Endothelial cell of hepatic sinusoid (primary cell): ENCODE measurements around the gene DNAJC19.
"Not testable (repeated sequence)": the region's sequence is repeated elsewhere in the genome, so short reads cannot be mapped to it uniquely, and the experiment has no call there.

Source experiments
- in situ Hi-C: cut with HindIII; loops from 2 replicates; pipeline ENCODE4 v1.10.0; 2017; ENCODE audit warnings: low sequenced_read_pairs

The DNAJC19 gene

GRCh38 chr3:180989291-180990163 lies at the start of gene DNAJC19:
TSS of gene DNAJC19 (minus strand) at chr3:180989736. CDS start at chr3:180989602, 134 bp downstream.
- in situ Hi-C loops, result no loop called here

- in situ Hi-C loops, result no loop called here
These were observed 41.4 kb upstream of the DNAJC19 start for GRCh38 chr3:181030948-181031347.

DNA sequence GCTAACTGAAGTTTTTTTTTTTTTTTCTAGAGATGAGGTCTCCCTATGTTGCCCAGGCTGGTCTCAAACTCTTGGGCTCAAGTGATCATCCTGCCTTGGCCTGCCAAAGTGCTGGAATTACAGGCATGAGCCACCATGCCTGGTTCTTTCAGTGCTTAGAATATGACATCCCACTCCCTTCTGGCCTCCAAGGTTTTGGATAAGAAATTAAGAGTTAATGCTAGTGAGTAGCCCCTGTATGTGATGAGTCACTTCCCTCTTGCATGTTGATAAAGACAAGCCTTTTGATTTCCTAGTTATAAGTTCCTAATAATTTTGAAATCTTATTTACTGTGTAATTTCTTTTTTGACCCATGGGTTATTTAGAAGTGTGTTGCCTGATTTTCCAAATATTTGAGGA lies 35.7 kb upstream of the DNAJC19 start:
- in situ Hi-C loops, result no loop called here

DNA sequence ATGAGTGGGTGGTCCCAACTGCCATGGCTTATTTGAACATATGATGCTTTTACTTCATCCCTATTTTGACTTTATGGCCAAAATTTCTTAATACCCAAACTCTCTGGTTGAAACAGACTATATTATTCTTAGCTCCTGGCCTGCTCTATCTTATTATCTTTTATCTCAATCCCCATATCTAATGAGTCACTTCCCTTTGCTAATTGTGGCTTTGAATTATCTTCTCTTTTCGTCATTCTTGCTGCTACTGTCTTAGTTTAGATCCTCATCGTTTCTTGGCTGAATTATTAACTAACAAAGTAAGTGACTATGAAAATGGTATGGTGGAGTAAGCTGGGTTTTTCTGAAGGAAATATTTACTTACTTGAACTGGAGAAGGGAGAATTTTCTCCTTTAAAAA lies 28.2 kb upstream of the DNAJC19 start:
- in situ Hi-C loops, result no loop called here

DNA sequence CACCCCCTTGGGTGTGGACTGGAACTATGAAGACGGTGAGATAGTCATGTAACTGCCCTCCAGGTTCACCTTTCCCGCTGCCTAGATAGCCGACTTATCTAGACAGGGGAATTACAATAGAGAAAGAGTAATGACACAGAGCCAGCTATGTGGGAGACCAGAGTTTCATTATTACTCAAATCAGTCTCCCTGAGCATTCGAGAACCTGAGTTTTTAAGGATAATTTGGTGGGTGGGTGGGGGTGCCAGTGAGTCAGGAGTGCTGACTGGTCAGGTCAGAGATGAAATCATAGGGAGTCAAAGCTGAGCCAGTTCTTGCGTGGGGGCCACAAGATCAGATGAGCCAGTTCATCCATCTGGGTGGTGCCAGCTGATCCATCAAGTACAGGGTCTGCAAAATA lies 19.7 kb upstream of the DNAJC19 start:
- in situ Hi-C loops, result no loop called here

DNA sequence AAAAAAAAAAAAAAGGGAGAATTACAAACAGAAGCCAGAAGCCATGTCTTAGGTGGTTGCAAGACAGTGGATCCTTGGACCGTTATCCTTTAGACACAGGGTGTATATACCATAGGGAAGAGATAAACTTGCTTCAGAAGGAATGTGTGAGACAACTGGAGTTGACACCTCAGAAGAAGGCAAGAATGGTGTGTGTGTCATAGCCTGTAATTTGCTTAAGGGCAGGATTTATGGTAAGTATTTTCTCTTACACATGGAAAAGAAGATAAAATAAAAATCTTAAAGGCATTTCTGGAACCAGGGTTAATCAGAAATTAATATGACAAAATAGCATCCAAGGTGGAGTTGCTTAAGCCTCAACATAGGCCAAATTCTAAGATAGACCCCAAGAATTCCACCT lies 19.3 kb upstream of the DNAJC19 start:
- in situ Hi-C loops, result no loop called here

DNA sequence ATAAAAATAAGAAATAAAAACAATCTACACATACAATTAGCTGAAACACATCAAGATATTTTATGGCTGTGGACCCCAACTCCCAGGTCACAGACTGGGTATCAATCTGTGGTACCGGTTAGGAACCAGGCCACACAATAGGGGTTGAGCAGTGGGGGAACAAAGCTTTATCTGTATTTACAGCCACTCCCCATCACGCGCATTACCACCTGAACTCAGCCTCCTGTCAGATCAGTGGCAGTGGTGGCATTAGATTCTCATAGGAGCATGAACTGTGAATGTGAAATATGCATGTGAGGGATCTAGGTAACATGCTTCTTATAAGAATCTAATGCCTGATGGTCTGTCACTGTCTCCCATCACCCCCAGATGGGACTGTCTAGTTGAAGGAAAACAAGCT lies 17.7 kb upstream of the DNAJC19 start:
- in situ Hi-C loops, result no loop called here

- in situ Hi-C loops, result no loop called here
These were observed 17.0 kb upstream of the DNAJC19 start for GRCh38 chr3:181006541-181006940.

- in situ Hi-C loops, result not testable (repeated sequence)
These were observed 13.9 kb upstream of the DNAJC19 start for GRCh38 chr3:181003469-181003868.

- in situ Hi-C loops, result not testable (repeated sequence)
These were observed 12.8 kb upstream of the DNAJC19 start for GRCh38 chr3:181002331-181002730.

- in situ Hi-C loops, result no loop called here
These were observed 6.9 kb upstream of the DNAJC19 start for GRCh38 chr3:180996415-180996932.

DNA sequence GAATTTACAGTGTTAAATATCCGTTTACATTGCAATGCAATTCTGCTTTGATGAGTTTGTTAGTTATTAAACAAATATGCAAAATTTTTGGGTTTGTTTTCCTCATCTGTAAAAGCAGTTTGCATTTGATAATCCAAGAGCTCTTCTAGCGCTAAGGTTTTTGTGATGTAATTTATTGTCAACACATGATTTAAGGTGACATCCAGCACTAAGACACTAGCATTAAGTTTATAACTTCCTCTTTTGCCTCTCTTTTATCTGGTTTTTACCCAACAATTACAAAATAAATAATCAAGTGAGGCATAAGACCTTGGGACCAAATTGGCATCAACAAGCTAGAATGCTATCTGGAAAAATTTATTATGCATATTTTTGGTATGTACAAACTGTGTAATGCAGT lies 969 bp upstream of the DNAJC19 start:
- in situ Hi-C loops, result no loop called here

GRCh38 chr3:180987344-180987743 lies 2.2 kb downstream of the DNAJC19 start:
- in situ Hi-C loops, result no loop called here

DNA sequence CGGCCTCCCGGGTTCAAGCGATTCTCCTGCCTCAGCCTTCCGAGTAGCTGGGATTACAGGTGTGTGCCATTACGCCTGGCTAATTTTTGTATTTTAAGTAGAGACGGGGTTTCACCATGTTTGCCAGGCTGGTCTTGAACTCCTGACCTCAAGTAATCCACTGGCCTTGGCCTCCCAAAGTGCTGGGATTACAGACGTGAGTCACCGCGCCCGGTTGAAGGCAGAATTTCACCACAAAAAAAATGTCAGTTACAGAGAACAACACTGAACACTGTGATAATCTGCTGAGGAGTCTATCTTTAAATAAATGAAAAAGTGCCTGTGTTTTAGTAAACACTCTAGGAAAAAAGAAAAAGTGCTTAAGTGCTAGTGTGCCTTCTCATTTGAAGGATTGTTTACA lies 3.2 kb downstream of the DNAJC19 start:
- in situ Hi-C loops, result not testable (repeated sequence)

DNA sequence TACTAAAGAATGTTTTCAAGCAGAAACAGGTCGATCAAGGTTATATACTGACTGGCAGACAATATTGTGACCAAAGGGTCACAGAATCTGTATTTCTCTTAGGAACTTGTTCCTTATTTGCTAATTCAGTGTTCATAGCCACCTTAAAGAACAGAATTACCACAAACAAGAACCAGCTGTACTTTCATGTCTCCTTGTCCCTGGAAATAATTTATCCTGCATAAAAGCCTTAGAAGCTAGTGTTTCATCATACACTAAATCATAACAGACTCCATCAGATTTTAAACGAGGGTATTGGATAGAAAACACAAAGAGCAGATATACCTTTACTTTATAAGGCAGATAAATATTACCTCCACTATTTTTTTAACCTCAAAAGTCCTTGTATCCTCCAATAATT lies 6.4 kb downstream of the DNAJC19 start:
- in situ Hi-C loops, result no loop called here

DNA sequence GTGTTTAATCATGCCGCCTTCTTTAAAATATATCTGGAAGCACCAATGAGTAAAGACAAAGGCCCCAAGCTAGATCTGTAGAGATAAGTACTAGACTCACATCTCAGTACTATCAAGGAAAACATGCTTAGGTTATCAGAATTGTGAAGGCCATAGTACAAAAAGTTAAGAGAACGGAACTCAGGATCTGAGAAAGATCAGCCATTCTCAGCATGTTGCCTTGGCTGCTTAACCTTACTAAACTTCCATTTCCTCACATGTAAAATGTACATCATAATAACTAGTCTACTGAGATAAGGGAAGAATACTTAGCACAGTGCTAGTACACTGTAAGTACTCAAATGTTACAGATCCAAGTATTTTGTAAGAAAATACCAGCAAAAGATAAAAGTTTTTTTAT lies 7.6 kb downstream of the DNAJC19 start:
- in situ Hi-C loops, result no loop called here

DNA sequence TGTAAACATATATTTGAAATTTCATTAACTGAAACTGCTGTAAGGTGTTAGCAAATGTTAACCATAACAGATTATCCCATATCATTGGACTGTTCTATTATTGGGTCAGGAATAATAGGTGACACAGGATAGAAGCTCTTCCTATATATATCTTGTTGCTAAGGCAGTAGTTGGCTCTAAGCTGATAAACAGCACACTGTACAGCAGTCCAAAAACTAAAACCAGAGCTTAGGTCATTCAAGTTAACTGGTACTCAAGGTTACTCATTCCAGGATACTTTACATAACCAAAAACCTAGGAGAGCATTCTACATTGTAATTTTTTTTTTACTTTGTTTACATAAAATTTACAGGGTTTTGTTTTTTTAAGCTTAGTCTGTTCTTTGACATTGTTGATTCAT lies 8.9 kb downstream of the DNAJC19 start:
- in situ Hi-C loops, result no loop called here

DNA sequence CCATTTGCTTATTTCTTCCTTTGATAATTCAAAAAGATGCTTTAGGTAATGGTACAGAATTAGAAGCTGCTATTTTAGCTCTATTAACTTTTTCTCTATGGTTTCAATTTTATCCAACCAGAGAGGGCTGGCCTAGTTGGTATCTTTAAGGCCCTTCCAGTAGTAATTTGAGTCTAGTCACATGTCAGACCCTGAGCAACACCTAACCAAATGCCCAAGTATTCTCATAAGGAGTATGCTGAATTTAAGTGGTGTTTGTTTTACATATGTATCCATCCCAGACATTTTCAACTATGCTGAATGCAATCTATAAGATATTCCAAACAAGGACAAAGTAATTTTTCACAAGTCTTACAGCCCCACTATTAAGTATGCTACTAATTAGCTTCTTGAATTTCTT lies 9.6 kb downstream of the DNAJC19 start:
- in situ Hi-C loops, result no loop called here

- in situ Hi-C loops, result no loop called here
These were observed 12.0 kb downstream of the DNAJC19 start for GRCh38 chr3:180977498-180977897.

GRCh38 chr3:180974286-180974685 lies 15.2 kb downstream of the DNAJC19 start:
- in situ Hi-C loops, result no loop called here

GRCh38 chr3:180973543-180973942 lies 16.0 kb downstream of the DNAJC19 start:
- in situ Hi-C loops, result no loop called here

DNA sequence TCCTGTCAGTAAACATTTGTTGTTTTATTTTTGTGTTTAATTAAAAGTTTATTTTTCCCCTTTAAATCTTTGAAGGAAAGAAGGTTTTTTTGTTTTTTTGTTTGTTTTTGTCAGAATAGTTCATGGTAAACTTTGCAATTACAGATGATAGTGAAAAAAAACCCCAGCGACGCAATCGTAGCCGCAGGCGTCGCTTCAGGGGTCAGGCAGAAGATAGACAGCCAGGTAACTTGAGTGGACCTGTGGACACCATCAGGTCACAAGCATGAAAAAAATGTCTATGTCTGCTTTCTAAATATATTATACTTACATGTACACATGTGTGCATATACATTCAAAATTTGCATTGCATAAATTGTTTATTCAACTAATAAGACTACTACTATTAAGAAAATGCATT lies 18.6 kb downstream of the DNAJC19 start:
- in situ Hi-C loops, result no loop called here

DNA sequence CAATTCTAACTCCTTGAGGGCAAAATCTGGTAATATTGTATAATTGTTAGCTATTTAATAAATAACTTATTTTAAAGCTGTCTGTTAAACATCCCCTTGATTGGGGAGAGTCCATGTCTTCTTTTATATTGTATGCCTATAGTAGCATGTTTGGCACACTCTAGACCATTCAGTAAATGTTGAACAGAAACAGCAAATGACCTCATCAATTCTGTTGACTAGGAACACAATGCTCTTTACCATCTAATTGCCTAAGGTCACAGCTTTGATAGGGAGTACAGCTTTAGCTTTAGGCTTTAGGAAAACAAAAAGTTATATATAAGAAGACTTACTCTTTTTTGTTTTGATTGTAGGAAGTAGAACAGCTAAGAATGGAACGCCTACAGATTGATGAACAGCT lies 27.0 kb downstream of the DNAJC19 start:
- in situ Hi-C loops, result no loop called here
